ENCODE results near the gene HOXB6. TPM values are rescaled to one million over a fixed set of nuclear protein-coding genes. Genes with fewer than 3 reads are reported as not detected.

The HOXB6 gene
- total RNA-seq, 1 experiment from 2014 or later: 19.8 TPM

- H3K36me3 ChIP-seq (ENCODE audit: insufficient read depth, low read length, poor library complexity, severe bottlenecking): no peaks in the 10 kb centered on the region
- H3K9me3 ChIP-seq (ENCODE audit: low read depth, low read length, poor library complexity, severe bottlenecking): no peaks in the 10 kb centered on the region
- TF ChIP-seq EZH2 (IDR thresholded peaks at IDR 0.05; ENCODE audit: borderline replicate concordance, low read depth, low read length, poor library complexity, severe bottlenecking) (no peak), CTCF (conservative IDR thresholded peaks at IDR 0.05; ENCODE audit: low read depth, low read length) (no peak)
- H3K27me3 ChIP-seq (replicated peaks; ENCODE audit: insufficient read depth, low read depth, low read length, poor library complexity): no peaks in the 10 kb centered on the region
- H3K27ac ChIP-seq (ENCODE audit: low read depth, low read length, poor library complexity, severe bottlenecking): no peak overlapping the region
- peaks cover 28% of the 10 kb centered on the region for H3K4me1 ChIP-seq (ENCODE audit: insufficient read depth, low read length, poor library complexity, severe bottlenecking)
- ChIA-PET CTCF (no interaction called here), POLR2A (ENCODE audit: low non-redundant PET) (no interaction called here)
- H3K4me3 ChIP-seq (ENCODE audit: low read depth, low read length, poor library complexity, severe bottlenecking): no peak overlapping the region
- intact Hi-C loops (cut with micrococcal nuclease; ENCODE audit: unreplicated experiment): no loop called here
- DNase-seq (ENCODE audit: low spot score): no peak
- no TSS peak for BruUV-seq (replicated peaks)
Measured at GRCh38 chr17:48622857-48623256, 18.1 kb upstream of the HOXB6 start.

- ChIA-PET CTCF (no interaction called here), POLR2A (ENCODE audit: low non-redundant PET) (no interaction called here)
- Histone ChIP-seq H3K36me3 (ENCODE audit: insufficient read depth, low read length, poor library complexity, severe bottlenecking) (no peaks in the 10 kb centered on the region), H3K9me3 (ENCODE audit: low read depth, low read length, poor library complexity, severe bottlenecking) (no peaks in the 10 kb centered on the region), H3K27ac (ENCODE audit: low read depth, low read length, poor library complexity, severe bottlenecking) (no peak overlapping the region), H3K27me3 (replicated peaks; ENCODE audit: insufficient read depth, low read depth, low read length, poor library complexity) (no peaks in the 10 kb centered on the region), H3K4me1 (ENCODE audit: insufficient read depth, low read length, poor library complexity, severe bottlenecking) (peaks cover 21% of the 10 kb centered on the region), H3K4me3 (ENCODE audit: low read depth, low read length, poor library complexity, severe bottlenecking) (no peak overlapping the region)
- DNase-seq (ENCODE audit: low spot score): no peak
- BruUV-seq (replicated peaks): no TSS peak
- no peak for TF ChIP-seq EZH2 (IDR thresholded peaks at IDR 0.05; ENCODE audit: borderline replicate concordance, low read depth, low read length, poor library complexity, severe bottlenecking)
- no peak for TF ChIP-seq CTCF (conservative IDR thresholded peaks at IDR 0.05; ENCODE audit: low read depth, low read length)
- intact Hi-C loops (cut with micrococcal nuclease; ENCODE audit: unreplicated experiment): no loop called here
Measured at GRCh38 chr17:48621410-48622392, 16.9 kb upstream of the HOXB6 start.

DNA sequence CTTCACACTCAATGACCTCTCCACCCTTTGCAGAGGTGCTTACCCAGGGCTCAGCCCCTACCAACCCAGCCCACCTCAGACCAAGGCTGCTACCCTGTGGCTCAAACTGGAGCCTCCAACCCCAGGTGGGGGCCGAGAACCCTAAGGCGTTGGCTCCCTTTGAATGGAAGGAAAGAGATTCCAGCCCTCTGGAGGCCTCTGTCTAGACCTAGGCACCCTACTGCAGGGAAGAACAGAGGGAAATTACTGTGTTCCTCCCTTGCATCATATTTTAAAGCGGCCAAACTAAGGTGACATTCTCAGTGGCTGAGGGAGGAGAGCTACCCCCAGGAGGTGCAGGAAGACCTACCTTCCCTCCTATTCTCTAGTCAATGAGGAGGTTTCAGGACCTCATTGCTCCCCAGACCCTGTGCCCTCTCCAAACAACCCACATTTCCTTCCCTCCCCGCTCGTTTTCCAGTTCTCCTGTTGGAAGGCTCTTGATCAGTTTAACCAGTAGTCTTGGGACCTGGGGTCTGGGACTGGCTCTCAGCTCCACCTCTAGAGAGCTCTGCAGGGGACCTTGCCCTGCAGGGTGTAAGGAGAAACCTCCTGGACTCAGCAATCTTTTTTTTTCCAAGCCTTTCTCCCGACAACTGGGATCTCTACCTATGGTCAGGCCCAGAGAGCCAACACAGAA, 15.8 kb upstream of the HOXB6 start:
- intact Hi-C loops (cut with micrococcal nuclease; ENCODE audit: unreplicated experiment): no loop called here
- POLR2A ChIA-PET (ENCODE audit: low non-redundant PET): no interaction called here
- no TSS peak for BruUV-seq (replicated peaks)
- Histone ChIP-seq H3K36me3 (ENCODE audit: insufficient read depth, low read length, poor library complexity, severe bottlenecking) (no peaks in the 10 kb centered on the region), H3K4me1 (ENCODE audit: insufficient read depth, low read length, poor library complexity, severe bottlenecking) (peaks cover 26% of the 10 kb centered on the region), H3K9me3 (ENCODE audit: low read depth, low read length, poor library complexity, severe bottlenecking) (no peaks in the 10 kb centered on the region), H3K4me3 (ENCODE audit: low read depth, low read length, poor library complexity, severe bottlenecking) (no peak overlapping the region), H3K27ac (ENCODE audit: low read depth, low read length, poor library complexity, severe bottlenecking) (no peak overlapping the region), H3K27me3 (replicated peaks; ENCODE audit: insufficient read depth, low read depth, low read length, poor library complexity) (no peaks in the 10 kb centered on the region)
- TF ChIP-seq EZH2 (IDR thresholded peaks at IDR 0.05; ENCODE audit: borderline replicate concordance, low read depth, low read length, poor library complexity, severe bottlenecking) (no peak), CTCF (conservative IDR thresholded peaks at IDR 0.05; ENCODE audit: low read depth, low read length) (no peak)
- no peak for DNase-seq (ENCODE audit: low spot score)
- CTCF ChIA-PET: no interaction called here
